NCI-H1092 (cell line): ENCODE results near the gene SNRPA1.
A peak's percentile ranks its signal among the peaks of the same experiment; 100 is the strongest.

Source experiments
- DNase-seq: peaks from one replicate; lab custom pipeline; 2025; lab: John Stamatoyannopoulos, UW

SNRPA1 gene

DNA sequence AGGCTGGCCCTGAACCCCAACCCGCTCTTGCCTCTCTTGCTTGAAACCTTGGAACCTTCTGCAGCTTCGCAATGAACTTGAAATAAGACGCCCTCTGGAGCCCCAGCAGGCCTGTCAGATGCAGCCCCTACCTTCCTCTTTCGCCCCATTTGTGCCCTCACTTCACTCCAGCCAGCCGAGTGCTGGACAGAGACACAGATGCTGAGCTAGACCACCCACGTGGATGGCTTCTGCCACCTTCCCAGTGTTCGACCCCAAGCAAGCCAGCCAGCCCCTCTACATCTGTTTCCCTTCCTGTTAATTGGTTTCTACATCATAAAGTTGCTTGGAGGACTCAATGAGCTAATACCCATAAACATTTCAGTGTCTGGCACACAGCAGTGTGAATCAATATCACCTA lies 23.8 kb upstream of the SNRPA1 start:
- no peak for DNase-seq

DNA sequence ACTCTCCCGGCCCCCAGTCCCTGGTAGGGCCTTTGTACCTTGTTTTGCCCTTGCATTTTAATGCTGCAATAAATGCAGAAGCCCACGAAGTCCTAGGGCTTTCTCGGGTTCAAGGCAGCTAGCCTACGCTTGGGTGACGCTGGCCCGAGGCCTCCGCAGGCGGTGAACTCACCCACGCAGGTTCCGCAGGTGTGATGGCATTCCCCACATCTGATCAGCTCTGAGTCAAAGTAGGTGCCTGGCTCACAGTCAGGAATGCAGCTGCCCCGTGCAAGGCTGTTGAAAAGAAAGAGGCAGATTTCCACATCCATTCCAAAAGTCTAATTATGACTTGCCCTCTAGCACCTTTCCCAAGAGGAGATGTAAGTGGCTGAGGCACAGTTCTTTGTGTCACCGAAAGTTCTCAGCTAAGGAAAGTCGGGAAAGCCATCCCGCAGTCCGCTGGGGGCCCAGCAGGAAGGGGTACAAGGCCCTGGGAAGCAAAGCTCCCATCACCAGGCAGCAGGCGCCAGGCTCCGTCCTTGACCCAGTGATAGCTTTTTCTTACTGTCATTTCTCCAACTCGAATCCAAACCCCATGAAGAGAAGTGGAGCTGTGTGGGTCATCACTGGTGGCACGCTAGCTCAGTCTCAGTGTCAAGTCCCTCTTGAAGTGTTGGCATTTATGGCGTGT lies 23.2 kb upstream of the SNRPA1 start:
- DNase-seq: no peak

DNA sequence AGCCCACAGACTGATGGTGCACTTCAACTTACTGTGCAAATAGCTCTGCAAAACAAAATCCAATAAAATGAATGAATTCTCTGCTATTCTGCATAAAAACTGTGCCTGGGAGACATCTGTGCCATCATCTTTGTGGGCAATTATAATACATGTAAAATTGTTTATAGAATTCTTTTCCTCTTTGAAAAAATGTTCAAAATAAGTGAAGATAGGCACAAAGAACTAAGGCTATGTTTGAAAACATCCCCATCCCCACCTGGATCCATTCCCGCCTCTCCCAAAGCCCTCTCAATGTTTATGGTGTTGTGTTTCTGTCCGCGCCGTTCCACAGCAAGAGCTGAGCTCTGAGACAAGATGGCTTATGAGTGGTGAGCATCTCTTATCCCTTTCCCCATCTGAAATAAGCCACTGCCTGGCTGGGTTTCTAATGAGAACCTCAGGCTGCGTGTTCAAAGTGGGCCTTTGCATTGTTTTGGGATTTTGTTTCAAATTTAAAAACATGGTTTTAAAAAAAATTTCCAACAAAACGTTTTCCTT lies 22.4 kb upstream of the SNRPA1 start:
- DNase-seq: no peak

DNA sequence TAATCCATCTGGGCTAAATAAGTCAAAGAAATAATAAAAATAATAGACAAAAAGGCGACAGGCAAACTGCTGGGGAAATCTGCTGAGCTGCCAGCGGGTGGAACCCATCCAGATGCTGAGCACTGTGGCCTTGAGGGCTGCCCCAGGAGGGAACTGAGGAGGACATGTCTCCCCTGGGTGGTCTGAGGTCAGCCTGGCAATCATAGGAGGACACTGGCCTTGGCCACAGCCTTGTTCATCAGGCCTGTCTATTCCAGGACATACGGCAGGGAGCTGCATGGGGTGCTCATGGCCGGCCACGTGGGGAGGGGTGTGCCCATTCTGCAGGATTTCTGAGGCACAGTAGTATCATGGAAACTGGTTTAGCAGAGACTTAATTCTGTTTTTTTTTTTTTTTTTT lies 21.5 kb upstream of the SNRPA1 start:
- no peak for DNase-seq

DNA sequence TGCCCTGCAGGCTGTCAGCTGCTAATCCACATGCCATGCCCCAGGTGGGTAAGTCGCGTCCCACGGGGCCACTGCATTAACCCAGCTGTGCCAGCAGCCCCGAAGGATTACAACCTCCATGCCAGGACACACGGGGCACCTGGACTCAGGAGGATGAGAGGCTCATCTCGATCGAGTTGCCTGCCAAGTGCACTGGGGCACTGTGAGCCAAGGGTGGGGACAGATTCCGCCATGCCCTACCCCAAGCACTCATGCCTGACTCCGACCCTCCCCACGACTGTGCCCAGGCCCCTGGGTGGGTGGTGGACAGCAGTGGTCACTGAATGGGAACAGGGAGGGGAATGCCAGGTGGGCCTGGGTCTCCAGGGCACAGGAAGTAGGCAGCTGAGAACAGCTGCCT lies 20.7 kb upstream of the SNRPA1 start:
- no peak for DNase-seq

DNA sequence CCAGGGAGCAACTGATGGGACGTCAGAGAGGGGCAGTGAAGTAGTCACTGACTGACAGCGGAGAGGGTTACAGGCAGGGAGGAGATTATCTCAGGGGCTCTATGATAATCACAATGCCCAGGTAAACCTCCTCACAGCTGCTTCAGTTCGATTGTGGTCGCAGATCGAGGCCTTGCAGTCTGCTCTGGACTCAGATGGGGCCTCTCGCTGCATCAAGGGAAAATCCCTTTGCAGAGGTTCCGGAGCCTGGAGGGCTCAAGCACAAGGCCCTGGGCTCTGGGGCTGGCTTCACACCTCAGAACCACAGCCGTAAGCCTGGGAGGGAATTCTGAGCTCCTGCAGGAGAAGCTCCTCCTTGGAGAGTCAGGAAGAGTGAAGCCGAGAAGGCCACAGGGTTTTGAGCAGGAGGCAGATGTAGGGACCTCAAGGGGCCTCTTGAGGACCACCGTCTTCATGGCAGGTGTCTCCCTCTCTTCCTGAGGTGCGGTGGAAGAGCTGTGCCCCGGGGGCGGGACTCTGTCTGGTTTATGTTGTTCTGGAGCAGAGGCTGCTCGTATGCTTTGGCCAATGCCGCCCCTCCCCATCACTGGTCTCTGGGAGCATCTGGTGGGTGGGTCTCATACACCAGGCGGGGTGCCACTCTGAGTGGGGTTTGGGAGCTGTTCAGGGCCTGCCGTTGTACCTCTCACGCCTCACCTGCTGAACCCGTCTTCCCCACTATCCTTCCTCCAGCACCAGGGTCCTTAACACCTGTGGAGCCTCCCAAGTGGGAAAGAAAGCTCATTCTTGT lies 19.5 kb upstream of the SNRPA1 start:
- DNase-seq: no peak

DNA sequence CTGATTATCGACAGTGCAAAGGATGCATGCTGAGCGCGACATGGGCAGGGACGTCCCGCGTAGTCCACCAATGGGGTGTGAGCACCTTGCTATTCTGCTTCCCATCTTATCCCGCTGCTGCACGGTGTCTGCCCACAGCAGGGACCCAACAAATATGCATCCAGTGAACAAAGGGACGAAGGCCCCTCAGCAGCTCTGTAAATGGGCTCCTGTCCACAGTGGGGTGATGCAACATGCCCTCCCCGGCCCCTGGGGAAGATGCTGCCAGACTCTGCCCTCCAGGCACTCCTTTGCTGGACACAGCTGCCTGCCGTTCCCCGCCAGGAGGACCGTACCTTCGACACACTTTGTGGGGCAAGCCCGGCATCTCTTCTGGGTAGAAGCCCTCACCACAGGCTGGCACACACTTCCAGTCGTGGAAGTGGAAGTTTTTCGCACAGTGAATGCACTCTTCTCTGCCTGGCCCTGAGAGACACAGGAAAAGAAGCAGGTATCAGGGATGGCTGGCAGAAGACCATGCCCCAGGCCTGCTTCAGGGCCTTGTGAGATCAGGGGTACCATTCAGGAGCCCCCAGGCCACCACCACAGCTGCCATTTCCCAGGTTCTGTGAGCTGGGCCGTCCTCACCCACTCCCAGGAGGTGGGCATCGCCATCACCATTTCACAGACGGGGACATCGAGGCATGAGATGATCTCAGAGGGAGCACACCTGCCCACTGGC lies 18.2 kb upstream of the SNRPA1 start:
- no peak for DNase-seq

DNA sequence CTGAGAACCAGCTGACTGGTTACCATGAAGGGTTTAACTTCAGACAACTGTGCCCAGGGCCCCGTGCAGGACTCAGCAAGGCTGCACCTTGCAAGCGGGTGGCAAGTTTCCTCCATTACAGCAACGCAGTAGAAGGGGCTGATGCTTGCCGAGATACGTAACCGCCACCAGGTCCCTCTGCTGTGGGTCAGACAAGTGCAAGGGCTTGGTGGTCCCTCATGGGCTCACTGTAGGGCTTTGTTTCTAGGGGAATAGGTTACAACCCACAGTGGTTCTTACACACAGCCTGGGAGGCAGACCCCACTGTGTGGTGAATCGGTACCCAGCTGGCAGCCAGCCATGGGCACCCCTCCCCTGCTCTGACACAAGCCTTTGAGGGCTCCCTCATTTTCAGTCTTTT lies 15.5 kb upstream of the SNRPA1 start:
- no peak for DNase-seq

DNA sequence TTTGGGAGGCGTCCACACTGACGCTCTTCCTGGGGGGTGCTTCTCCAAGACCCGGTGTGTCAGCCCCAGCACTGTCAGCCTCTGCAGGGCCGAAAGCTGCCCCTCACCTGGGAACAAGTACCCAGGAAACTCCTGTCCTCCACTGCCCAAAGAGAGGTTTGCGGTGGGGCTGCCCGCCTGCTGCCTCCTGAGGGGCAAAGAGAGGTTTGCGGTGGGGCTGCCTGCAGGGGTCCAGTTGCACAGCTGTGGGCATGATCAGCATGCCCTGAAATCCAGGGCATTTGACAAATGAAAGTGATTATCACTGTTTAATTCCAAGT lies 15.1 kb upstream of the SNRPA1 start:
- no peak for DNase-seq

DNA sequence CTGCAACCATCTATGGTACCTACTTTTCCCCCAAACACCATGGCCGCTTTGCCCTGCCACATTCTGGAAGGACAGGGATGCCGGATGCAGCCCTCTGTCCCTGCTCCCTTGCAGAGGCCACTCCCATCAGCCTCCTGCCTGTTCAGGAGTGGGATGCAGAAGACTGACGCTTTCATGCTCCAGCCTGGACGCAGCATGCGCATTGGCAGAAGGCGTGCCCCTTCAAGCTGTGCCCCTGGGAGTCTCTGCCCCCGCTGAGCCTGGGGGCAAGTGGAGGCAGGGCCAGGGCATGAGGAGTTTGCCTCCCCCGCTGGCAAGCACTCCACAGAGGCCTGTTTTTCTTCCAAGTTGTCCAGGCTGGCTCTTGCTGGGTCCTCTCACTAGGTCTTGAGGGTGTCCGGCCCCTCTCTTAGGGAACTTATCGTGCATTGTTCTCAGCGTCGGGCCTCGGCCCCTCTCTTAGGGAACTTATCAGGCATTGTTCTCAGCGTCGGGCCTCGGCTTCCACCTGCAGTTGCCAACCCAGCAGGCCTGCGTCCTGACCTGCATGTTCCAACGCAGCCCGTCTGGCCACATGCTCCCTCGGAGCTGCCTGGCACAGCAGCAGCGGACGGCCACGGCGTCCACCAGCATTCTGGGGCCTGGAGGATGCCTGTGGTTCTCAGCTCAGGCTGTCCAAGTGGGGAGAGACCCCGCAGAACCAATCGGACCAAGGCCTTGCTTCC lies 14.6 kb upstream of the SNRPA1 start:
- no peak for DNase-seq

DNA sequence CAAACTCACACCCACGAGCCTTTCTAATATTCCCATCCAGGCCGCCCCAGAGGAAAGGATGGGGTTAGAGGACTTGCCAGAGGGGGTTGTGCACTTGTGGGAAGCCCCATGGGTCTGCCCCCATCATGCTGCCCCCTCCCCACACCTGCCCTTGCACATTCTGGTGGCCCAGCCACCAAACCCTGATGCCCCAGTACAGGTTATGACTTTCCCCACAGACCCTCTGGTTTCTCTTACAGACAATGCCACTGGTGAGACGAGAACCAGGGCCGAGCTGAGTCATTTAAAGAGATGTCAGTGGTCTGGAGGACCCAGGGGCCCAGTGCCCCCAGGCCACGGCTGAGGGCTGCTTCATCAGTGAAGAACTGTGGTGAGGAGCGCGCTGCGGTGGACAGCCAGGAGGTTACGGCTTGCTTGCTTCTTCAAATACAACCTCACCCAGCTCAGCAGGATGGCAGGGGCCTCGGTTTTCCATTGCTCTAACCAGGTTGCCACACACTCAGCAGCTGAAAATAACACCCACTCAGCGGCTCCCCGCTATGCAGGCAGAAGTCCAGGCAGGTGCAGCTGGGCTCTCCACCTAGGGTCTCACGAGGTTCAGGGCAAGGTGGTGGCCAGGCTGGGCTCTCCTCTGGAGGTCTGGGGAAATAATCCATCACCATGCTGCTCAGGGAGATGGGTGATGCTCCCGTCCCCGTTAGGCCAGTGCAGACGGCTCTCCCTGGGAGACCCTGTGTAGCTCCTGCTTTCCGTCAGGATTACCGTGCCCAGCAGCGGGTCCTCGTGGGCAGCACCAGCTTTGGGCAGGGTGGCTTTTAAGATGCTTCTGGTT lies 13.8 kb upstream of the SNRPA1 start:
- peak; percentile 31 for DNase-seq

DNA sequence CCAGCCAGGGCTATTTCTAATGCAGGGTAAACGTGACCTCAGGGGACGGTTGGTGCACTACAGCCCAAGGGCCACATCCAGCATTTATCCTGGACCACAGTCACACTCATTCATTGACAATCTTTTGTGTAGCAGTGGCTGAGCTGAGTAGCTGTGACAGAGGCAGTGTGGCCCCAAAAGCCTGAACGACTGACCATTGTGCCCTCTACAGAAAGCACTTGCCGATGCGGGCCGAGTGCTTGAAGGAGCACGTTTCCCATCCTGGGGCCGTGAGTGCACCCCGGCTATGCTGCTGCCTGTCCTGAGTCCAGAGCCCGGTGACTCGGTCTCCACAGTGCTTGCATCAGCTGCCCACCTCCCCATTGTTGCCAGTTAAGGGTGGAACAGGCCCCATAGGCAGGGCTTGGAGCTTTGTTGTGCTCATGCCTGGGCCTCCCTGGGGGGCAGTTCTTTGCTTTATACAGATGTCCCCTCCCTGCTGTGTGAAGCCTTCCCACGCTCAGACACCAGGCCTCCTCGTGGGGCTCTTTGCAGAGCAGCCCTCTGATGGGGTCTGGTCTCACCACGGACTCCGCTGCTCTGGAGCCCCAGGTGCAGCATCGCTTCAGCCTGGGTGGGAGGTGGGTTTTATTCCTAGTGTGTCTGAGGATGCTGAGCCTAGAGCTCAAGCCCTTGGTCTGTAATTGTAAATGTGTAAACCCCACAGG lies 13.0 kb upstream of the SNRPA1 start:
- DNase-seq: no peak

DNA sequence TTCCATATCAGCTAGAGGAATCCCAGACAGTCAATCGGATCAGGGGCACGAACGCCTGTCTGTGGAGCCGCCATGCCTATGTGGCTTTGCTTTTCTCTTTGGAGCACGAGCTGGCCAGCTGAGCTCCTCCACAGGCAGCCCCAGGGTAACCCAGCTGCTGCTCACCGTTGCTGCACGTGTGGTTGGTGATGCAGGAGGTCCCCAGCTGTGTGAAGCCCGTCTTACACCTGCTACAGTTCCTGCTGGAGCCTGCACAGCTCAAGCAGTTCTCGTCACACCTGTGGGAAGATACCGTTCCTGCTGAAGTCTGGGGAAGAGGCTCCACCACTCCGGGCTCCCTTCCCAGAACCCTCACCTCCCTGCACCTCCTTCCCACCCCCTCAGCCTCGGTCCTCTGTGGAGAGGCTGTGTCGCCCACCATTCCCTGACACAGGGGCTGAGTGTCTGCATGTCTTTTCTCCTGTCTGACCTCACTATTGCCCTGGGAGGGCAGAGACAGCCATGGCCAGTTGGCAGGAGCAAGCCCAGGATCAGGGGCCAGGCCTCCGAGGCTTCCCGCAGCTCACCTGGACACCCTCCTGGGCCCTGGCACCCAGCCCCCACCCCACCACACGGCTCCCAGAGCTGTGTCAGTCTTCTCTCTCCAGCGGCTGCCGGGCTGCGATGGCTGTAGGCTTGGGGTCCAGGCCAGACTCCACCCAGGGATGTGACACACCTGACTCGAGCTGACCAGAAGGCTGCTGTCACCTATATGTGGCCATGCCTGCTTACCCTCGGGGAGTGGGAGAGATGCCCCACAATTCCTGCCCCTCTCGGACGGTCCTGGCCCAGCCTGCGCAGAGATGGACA lies 12.2 kb upstream of the SNRPA1 start:
- no peak for DNase-seq

DNA sequence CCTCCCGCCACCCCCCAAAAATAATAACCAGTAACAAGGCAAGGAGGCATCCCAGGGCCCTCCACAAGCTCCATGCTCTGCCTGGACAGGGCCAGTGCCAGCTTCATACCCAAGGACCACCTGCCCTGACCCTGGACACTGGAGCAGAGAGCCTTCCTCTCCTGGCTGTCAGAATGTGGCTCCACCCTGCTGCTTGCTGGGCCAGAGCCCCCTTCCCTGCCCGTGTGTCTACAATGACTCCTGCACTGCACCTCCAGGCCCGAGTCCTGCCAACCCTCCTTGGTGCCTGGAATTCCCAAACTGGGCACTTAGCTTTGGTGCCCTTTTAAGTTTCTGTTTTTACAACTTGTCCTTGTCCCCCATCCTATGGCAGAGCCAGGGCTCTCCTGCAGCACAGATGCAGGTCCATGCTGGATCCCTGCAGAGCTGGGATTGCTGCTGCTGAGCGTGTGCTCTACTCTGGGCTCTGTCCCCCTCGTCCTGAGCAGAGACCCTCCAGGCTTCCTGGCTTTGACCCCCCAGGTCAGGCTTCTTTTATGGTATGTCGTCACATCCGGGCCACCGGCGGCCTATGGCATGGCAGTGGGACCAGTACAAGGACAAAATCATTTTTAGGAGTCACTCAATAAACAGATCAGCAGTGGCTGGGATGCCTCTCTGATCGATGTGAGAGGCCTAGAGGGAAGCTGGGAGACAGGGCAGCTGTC lies 11.4 kb upstream of the SNRPA1 start:
- no peak for DNase-seq

DNA sequence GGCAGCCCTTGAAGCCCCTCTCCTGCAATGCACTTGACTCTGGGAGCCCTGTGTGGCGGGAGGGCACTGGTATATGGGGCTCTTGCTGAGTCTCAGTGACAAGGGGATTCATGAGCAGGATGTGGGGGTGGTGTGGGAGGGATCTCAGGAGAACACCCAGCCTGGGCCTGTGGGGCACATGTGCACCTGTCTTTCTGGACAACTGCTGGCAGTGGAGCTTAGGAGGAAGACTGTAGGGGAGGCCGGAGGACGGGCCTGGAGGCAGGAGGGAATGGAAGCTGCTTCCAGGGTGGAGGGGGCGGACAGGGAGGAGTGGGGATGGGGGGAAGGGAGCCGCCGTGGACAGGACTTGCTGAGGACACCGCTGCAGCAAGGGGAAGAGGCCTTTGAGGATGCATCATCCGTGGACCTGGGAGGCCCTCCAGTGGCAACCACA lies 10.8 kb upstream of the SNRPA1 start:
- DNase-seq: no peak

DNA sequence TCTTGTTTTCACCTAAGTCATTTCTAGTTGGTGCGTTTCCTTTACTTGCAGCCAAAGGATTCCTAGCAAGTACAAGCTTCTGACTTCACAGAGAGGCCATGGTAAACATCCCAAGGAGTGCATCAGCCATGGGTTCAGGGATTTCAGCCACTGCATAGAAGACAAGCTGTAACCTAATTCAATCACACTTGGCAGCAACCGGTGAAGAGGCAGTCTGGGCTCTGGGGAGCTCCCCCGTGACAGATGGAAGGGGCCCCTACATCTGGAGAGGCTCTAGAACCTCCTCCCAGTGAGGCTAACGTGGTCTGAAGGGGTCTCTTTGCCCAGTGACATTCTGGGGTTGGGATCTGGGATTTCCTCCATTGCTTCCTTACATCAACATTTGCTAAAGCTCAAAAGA lies 8.4 kb upstream of the SNRPA1 start:
- DNase-seq: no peak

DNA sequence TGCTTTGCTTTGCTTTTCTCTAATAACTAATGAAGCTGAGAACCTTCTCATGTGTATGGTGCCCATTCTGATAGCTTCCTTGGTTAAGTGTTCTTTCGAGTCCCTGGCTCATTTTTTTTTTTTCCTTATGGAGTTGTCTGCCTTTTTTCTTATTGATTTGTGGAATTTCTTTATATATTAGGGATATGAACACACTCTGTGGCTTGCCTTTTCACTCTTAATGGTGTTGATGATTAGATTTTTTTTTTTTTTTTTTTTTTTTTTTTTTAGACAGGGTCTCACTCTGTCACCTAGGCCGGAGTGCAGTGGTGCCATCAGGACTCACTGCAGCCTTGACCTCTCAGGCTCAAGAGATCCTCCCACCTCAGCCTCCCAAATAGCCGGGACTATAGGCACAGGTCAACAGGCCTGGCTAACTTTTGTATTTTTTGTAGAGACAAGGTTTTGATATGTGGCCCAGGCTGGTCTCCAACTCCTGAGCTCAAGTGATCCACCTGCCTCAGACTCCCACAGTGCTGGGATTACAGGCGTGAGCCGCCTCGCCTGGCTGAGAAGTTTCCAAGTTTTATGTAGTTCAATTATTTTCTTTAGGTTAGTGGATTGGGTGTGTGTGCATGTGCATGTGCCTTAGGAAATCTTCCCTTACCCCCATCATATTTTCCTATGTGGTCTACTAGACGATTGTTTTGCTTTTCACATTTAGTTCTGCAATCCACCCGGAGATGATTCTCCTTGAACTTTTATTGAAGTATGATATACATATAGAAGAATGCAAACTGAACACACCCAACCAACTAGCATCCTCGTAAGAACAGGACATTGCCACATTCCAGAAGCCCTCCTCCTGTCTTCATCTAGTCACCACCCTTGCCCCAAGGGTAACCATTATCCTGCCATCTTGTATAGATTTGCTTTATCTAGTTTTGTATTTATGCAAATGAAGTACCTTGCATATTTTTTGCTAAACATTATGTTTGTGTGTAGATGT lies 1.7 kb upstream of the SNRPA1 start:
- DNase-seq: no peak

DNA sequence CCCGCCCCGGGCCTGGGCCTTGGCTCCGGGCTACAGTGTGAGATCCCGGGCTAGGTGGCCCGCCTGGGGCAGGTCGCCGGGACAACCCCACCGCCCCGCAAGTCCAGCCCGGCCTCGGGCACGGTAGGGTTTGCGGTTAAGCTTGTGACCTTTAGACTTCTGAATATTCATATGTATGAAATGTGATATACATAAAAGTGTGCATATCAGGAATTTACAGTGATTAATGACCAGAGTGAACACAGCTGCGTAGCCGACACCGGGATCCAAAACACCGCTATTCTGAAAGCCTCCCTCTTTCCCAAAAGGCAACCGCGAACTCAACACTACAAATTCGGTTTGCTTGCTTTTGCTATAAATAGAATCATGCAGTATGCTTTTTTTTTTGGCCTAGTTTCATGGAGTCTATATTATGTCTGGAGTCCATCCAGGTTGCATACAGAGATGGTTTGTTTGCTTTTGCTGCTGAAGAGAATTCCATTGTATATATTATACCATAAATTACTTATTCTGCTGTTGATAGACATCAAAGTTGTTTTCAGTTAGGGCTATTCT lies 636 bp upstream of the SNRPA1 start:
- no peak for DNase-seq
